ENCODE results near the gene ALG14. TPM values are rescaled to one million over a fixed set of nuclear protein-coding genes. Genes with fewer than 3 reads are reported as not detected.

The ALG14 gene
- total and polyA plus RNA-seq, 2 experiments from 2014 or later = 2.7 to 8.2 TPM

DNA sequence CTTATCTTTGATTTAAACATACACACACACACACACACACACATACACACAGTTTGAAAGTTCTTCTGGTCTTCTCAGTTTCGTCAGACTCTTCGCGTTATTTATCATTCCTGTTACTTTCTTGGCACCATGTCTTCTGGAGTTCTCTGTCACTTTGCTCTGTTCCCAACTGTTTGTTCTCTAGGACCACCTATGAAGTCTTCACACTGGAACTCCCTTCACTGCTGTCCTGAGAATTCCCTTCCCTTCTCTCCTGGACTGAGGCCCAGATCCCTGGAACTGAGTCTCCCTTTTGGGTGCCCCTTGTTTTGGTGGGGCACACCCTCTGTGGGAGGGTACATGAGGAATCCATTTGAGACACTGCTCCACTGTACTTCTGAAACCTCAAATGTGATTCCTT, 30.5 kb downstream of the ALG14 start:
- H3K4me1 ChIP-seq (ENCODE audit: low read depth) = peaks cover 11% of the 10 kb centered on the region
- H3K27ac ChIP-seq = no peak overlapping the region
- no peaks in the 10 kb centered on the region for H3K9me3 ChIP-seq (ENCODE audit: low read depth)
- H3K27me3 ChIP-seq = no peaks in the 10 kb centered on the region
- TF ChIP-seq, protein P1, sequence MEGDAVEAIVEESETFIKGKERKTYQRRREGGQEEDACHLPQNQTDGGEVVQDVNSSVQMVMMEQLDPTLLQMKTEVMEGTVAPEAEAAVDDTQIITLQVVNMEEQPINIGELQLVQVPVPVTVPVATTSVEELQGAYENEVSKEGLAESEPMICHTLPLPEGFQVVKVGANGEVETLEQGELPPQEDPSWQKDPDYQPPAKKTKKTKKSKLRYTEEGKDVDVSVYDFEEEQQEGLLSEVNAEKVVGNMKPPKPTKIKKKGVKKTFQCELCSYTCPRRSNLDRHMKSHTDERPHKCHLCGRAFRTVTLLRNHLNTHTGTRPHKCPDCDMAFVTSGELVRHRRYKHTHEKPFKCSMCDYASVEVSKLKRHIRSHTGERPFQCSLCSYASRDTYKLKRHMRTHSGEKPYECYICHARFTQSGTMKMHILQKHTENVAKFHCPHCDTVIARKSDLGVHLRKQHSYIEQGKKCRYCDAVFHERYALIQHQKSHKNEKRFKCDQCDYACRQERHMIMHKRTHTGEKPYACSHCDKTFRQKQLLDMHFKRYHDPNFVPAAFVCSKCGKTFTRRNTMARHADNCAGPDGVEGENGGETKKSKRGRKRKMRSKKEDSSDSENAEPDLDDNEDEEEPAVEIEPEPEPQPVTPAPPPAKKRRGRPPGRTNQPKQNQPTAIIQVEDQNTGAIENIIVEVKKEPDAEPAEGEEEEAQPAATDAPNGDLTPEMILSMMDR (IDR thresholded peaks at IDR 0.05; ENCODE audit: low read depth, low read length) = no peak
- peak in 1 of 2 donors; percentile 61 for DNase-seq (ENCODE audit: low read depth in 1 of 2, low spot score in 1 of 2)
- no peak overlapping the region for H3K4me3 ChIP-seq
- H3K36me3 ChIP-seq = no peaks in the 10 kb centered on the region

DNA sequence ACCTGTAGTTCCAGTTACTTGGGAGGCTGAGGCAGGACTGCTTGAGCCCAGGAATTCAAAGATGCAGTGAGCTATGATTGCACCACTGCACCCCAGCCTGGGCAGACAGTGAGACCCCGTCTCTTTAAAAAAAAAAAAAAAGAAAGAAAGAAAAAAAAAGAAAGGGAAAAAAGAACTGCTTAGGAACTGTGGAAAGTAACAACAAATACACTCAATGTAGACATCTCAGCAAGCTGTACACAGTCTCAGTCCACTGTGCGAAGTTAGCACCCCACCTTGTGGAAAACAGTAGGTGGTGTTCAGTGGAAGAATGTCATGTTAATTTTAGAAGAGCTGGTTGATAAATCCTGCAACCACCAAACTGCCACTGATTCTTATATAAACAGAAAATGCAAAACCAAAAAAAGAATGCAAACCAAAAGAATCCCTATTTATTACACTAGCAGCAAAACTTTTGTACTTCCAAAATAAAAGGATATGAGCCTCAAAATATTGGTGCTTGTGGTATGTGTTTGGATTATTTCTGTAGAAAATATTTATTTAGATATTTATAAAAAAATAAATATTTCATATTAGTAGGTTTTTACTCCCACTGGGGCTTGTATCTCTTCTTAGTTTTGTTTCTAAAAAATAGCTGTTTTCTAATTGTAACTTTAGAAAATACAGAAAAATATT, 31.1 kb downstream of the ALG14 start:
- H3K4me3 ChIP-seq = no peak overlapping the region
- H3K36me3 ChIP-seq = no peaks in the 10 kb centered on the region
- no peaks in the 10 kb centered on the region for H3K9me3 ChIP-seq (ENCODE audit: low read depth)
- TF ChIP-seq, protein P1 (IDR thresholded peaks at IDR 0.05; ENCODE audit: low read depth, low read length) = peak; percentile 83
- peaks cover 11% of the 10 kb centered on the region for H3K4me1 ChIP-seq (ENCODE audit: low read depth)
- H3K27me3 ChIP-seq = no peaks in the 10 kb centered on the region
- H3K27ac ChIP-seq = no peak overlapping the region
- peak; percentile 71 to 92 for DNase-seq (ENCODE audit: low read depth in 1 of 2, low spot score in 1 of 2)

DNA sequence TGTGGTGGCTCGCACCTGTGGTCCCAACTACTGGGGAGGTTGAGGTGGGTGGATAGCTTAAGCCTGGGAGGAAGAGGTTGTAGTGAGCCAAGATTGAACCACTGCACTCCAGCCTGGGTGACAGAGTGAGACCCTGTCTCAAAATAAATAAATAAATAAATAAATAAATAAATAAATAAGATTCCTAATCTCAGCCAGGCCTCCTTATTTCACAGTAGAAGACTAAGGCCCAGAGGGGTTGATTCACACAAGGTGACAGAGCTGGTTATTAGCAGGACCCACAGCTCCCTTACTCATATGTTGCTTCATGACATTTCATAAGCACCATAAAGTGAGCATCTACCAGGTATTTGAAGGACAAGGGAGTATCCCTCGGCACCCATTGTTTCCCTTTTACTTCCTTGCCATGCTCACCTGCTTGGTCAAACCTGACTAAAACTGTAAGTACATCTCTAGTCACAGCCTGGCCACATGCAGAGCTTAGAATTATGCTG, 32.7 kb downstream of the ALG14 start:
- Histone ChIP-seq H3K27ac (no peak overlapping the region), H3K36me3 (no peaks in the 10 kb centered on the region), H3K4me1 (ENCODE audit: low read depth) (peaks cover 11% of the 10 kb centered on the region), H3K27me3 (no peaks in the 10 kb centered on the region), H3K4me3 (no peak overlapping the region), H3K9me3 (ENCODE audit: low read depth) (no peaks in the 10 kb centered on the region)
- TF ChIP-seq, protein P1 (IDR thresholded peaks at IDR 0.05; ENCODE audit: low read depth, low read length) = no peak
- no peak for DNase-seq (ENCODE audit: low read depth in 1 of 2, low spot score in 1 of 2)

DNA sequence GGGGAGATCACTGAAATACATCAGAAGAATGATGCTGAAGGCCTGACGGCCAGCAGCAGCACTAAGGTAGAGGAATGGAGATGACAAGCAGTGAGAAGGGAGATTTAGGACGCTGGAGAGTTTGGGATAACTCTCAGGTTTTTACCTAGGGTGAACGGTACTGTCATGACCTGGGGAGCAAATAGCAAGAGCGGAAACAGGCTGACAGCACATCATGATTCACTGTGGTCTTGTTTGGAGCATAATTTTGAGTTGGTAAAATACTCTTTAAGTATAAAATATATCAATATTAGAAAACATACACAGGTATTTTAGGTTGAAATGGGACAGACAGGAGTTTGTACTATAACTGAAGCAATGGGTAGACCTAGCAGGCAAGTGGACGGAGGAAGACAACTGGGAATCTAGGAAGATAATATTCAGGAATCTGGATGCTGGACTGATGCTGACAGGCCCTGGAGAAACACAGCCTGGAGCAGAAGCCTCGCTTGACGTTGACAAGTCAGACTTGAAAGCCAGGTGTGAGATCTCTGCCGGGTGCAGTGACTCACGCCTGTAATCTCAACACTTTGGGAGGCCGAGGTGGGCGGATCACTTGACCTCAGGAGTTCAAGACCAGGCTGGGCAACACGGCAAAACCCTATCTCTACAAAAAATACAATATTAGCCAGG, 33.3 kb downstream of the ALG14 start:
- Histone ChIP-seq H3K27ac (no peak overlapping the region), H3K36me3 (no peaks in the 10 kb centered on the region), H3K4me1 (ENCODE audit: low read depth) (peaks cover 11% of the 10 kb centered on the region), H3K4me3 (no peak overlapping the region), H3K27me3 (no peaks in the 10 kb centered on the region), H3K9me3 (ENCODE audit: low read depth) (no peaks in the 10 kb centered on the region)
- no peak for DNase-seq (ENCODE audit: low read depth in 1 of 2, low spot score in 1 of 2)
- TF ChIP-seq, protein P1 (IDR thresholded peaks at IDR 0.05; ENCODE audit: low read depth, low read length) = no peak

DNA sequence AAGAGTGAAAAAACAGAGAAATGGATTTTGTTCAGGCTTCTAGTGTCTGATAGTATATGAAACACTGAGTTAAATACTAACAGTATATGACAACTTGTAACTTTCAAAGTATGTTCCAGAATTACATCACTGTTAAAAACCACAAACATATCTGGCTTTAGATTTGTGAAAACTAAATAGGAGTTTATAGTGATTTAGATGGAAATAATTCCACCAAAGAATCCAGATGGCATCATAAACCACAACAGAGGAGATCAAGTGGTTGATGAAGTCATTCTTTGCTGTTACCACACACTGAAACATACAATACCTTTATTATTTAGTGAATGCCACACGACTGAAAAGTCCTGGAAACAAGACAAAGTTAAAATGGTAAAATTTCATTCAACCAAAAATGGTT, 37.2 kb downstream of the ALG14 start:
- Histone ChIP-seq H3K36me3 (no peaks in the 10 kb centered on the region), H3K4me1 (ENCODE audit: low read depth) (no peaks in the 10 kb centered on the region), H3K27me3 (no peaks in the 10 kb centered on the region), H3K4me3 (no peak overlapping the region), H3K27ac (no peak overlapping the region), H3K9me3 (ENCODE audit: low read depth) (no peaks in the 10 kb centered on the region)
- TF ChIP-seq, protein P1 (IDR thresholded peaks at IDR 0.05; ENCODE audit: low read depth, low read length) = no peak
- peak in 1 of 2 donors; percentile 93 for DNase-seq (ENCODE audit: low read depth in 1 of 2, low spot score in 1 of 2)

Data from cardiac muscle cell (in vitro differentiated cells and primary cell).